ENCODE data around the gene TBC1D4. TPM values are rescaled to one million over a fixed set of nuclear protein-coding genes. Genes with fewer than 3 reads are reported as not detected.

Gene TBC1D4
- total RNA-seq, 1 experiment from 2014 or later = 19.5 TPM

DNA sequence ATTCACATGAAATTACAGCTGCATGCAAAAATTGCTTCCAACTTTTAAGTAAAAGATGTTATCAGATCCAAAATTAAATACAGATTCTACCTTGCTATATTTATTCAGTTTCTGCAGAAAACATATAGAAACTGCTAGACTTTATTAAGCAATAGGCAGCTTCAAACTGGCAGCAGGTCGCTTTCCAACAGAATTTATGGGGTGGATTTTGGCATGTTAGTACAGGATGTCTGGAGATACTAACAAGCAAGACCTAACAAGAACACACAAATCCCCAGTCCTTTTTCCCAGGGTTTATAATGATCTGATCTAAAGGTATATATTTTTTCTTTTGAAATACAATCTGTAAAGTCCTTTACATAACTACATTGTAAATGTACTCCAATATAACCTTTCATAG, 27.5 kb downstream of the TBC1D4 start:
- no peaks in the 10 kb centered on the region; the same call in 1 of the 2 replicates for H3K4me1 ChIP-seq (replicated peaks; ENCODE audit: insufficient read depth)
- TF ChIP-seq, protein P1, sequence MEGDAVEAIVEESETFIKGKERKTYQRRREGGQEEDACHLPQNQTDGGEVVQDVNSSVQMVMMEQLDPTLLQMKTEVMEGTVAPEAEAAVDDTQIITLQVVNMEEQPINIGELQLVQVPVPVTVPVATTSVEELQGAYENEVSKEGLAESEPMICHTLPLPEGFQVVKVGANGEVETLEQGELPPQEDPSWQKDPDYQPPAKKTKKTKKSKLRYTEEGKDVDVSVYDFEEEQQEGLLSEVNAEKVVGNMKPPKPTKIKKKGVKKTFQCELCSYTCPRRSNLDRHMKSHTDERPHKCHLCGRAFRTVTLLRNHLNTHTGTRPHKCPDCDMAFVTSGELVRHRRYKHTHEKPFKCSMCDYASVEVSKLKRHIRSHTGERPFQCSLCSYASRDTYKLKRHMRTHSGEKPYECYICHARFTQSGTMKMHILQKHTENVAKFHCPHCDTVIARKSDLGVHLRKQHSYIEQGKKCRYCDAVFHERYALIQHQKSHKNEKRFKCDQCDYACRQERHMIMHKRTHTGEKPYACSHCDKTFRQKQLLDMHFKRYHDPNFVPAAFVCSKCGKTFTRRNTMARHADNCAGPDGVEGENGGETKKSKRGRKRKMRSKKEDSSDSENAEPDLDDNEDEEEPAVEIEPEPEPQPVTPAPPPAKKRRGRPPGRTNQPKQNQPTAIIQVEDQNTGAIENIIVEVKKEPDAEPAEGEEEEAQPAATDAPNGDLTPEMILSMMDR (conservative IDR thresholded peaks at IDR 0.05) = no peak

DNA sequence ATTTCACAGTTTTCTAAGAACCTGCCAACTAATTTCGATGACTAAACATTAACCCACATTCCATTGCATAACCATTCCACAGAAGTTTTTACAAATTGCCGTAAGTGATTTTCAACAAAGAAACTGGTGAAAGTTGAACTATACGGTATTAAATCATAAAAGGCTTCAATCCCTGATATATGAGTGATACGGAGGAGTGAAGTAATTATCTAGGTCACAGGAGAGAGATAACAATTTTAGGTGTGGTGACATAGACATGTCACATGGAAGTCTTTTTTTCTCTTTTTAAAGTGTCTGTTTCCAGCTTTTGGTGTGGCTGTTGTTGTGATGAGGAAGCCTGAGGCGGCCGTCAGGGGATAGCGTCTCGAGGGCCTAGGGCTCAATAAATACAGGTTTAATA, 29.4 kb downstream of the TBC1D4 start:
- Histone ChIP-seq H3K4me1 (replicated peaks; ENCODE audit: insufficient read depth) (no peaks in the 10 kb centered on the region), H3K9me2 (ENCODE audit: insufficient read depth) (no peaks in the 10 kb centered on the region), H3K9me3 (ENCODE audit: insufficient read depth, low read depth) (no peaks in the 10 kb centered on the region), H3F3A (ENCODE audit: insufficient read depth, low read depth) (no peaks in the 10 kb centered on the region), H4K20me1 (ENCODE audit: insufficient read depth) (no peaks in the 10 kb centered on the region), H3K4me2 (no peak overlapping the region), H2AFZ (no peak overlapping the region), H3K4me3 (no peak overlapping the region), H3K79me2 (ENCODE audit: low read depth) (peaks cover 13% of the 10 kb centered on the region), H3K27me3 (ENCODE audit: insufficient read depth, low read depth) (no peaks in the 10 kb centered on the region), H3K27ac (no peak overlapping the region), H3K36me3 (ENCODE audit: low read depth) (no peaks in the 10 kb centered on the region)
- TF ChIP-seq, protein P1 (conservative IDR thresholded peaks at IDR 0.05) = no peak
- no peak for TF ChIP-seq EZH2 (IDR thresholded peaks at IDR 0.05; ENCODE audit: low read depth)
- CTCF ChIA-PET = no interaction called here
- intact Hi-C loops (cut with micrococcal nuclease; ENCODE audit: unreplicated experiment) = no loop called here
- POLR2A ChIA-PET (ENCODE audit: unreplicated experiment) = no interaction called here
- no peak for DNase-seq
- BruUV-seq (replicated peaks) = no TSS peak

More for the DNA sequence above, 27.5 kb downstream of the TBC1D4 start:
- no peaks in the 10 kb centered on the region for H4K20me1 ChIP-seq (ENCODE audit: insufficient read depth)
- POLR2A ChIA-PET (ENCODE audit: unreplicated experiment) = no interaction called here
- CTCF ChIA-PET = no interaction called here
- no peak overlapping the region for H3K4me3 ChIP-seq
- peaks cover 13% of the 10 kb centered on the region for H3K79me2 ChIP-seq (ENCODE audit: low read depth)
- no peaks in the 10 kb centered on the region for H3K27me3 ChIP-seq (ENCODE audit: insufficient read depth, low read depth)
- no TSS peak for BruUV-seq (replicated peaks)
- H3K36me3 ChIP-seq (ENCODE audit: low read depth) = no peaks in the 10 kb centered on the region
- intact Hi-C loops (cut with micrococcal nuclease; ENCODE audit: unreplicated experiment) = no loop called here
- no peaks in the 10 kb centered on the region for H3K9me3 ChIP-seq (ENCODE audit: insufficient read depth, low read depth)
- no peak overlapping the region for H2AFZ ChIP-seq
- H3K9me2 ChIP-seq (ENCODE audit: insufficient read depth) = no peaks in the 10 kb centered on the region
- no peak for DNase-seq
- H3F3A ChIP-seq (ENCODE audit: insufficient read depth, low read depth) = no peaks in the 10 kb centered on the region
- no peak overlapping the region for H3K27ac ChIP-seq
- no peak overlapping the region for H3K4me2 ChIP-seq

DNA sequence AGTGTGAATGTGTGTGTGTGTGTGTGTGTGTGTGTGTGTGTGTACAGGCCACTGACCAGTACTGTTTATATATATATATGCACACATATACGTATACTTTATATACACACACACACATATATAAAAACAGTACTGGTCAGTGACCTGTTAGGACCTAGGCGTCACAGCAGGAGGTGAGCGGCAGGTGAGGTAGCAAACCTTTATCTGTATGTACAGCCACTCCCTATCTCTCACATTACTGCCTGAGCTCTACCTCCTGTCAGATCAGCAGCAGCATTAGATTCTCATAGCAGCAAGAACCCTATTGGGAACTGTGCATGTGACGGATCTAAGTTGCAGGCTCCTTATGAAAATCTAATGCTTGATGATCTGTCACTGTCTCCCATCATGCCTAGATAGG, 34.5 kb downstream of the TBC1D4 start:
- ChIA-PET POLR2A (ENCODE audit: unreplicated experiment) (no interaction called here), CTCF (no interaction called here)
- DNase-seq = no peak
- Histone ChIP-seq H3K9me2 (ENCODE audit: insufficient read depth) (no peaks in the 10 kb centered on the region), H3K79me2 (ENCODE audit: low read depth) (peaks cover 9% of the 10 kb centered on the region; the same call in 1 of the 2 replicates), H2AFZ (no peak overlapping the region), H3F3A (ENCODE audit: insufficient read depth, low read depth) (no peaks in the 10 kb centered on the region), H3K4me1 (replicated peaks; ENCODE audit: insufficient read depth) (peaks cover 5% of the 10 kb centered on the region; the same call in 1 of the 2 replicates), H4K20me1 (ENCODE audit: insufficient read depth) (no peaks in the 10 kb centered on the region), H3K9me3 (ENCODE audit: insufficient read depth, low read depth) (no peaks in the 10 kb centered on the region), H3K36me3 (ENCODE audit: low read depth) (no peaks in the 10 kb centered on the region), H3K27me3 (ENCODE audit: insufficient read depth, low read depth) (no peaks in the 10 kb centered on the region), H3K4me2 (no peak overlapping the region), H3K27ac (no peak overlapping the region), H3K4me3 (no peak overlapping the region)
- no peak for TF ChIP-seq EZH2 (IDR thresholded peaks at IDR 0.05; ENCODE audit: low read depth)
- TF ChIP-seq, protein P1 (conservative IDR thresholded peaks at IDR 0.05) = no peak
- intact Hi-C loops (cut with micrococcal nuclease; ENCODE audit: unreplicated experiment) = no loop called here
- no TSS peak for BruUV-seq (replicated peaks)
